Cardiac muscle cell (in vitro differentiated cells and primary cell): ENCODE results near the gene DCST2. TPM values are rescaled to one million over a fixed set of nuclear protein-coding genes. Genes with fewer than 3 reads are reported as not detected.

Experiments used
- DNase-seq, 2 donors: peaks; one replicate each; pipeline versions ENCODE4 v3.0.0 to v3.0.0-alpha.2; 2010 to 2017; ENCODE audit warnings: low read depth in 1 of 2, low spot score in 1 of 2
- H3K27ac ChIP-seq: fragments of 200-600 bp; sonication (generic); 2 replicates; pipeline ENCODE4 v1.5.1; 2016
- H3K27me3 ChIP-seq: fragments of 200-600 bp; sonication (generic); 2 replicates; pipeline ENCODE4 v1.6.0; 2016; ENCODE audit warnings: control low read depth
- H3K36me3 ChIP-seq: fragments of 200-600 bp; sonication (generic); 2 replicates; pipeline ENCODE4 v1.5.1; 2016; ENCODE audit warnings: control low read depth
- H3K4me1 ChIP-seq: fragments of 200-600 bp; sonication (generic); 2 replicates; pipeline ENCODE4 v1.8.1; 2017; ENCODE audit warnings: low read depth, mild to moderate bottlenecking, mixed run types
- H3K4me3 ChIP-seq: fragments of 200-600 bp; sonication (generic); 2 replicates; pipeline ENCODE4 v1.5.1; 2016; ENCODE audit warnings: mild to moderate bottlenecking
- H3K9me3 ChIP-seq: fragments of 200-600 bp; sonication (generic); 2 replicates; pipeline ENCODE4 v1.5.1; 2017; ENCODE audit warnings: low read depth, mild to moderate bottlenecking, control low read depth
- polyA plus RNA-seq: library from polyadenylated mRNA; unstranded; fragments of >200 nt; fragmentation: Nextera tagmentation; extraction: Ambion mirVana; gene quantifications from 2 replicates; pipeline ENCODE4 v1.2.1, GENCODE V29; 2016
- total RNA-seq: library from RNA; depleted of rRNA; stranded (reverse); fragments of >200 nt; gene quantifications from 2 replicates; pipeline ENCODE4 v1.2.3, GENCODE V29; 2016
- TF ChIP-seq, protein P1 (sequence below): IDR thresholded peaks from 2 replicates; pipeline ENCODE4 v1.5.1; 2012; ENCODE audit warnings: low read depth, mild to moderate bottlenecking, low read length

Gene DCST2
- total and polyA plus RNA-seq, 2 experiments from 2014 or later: 1.1 to 5.4 TPM

DNA sequence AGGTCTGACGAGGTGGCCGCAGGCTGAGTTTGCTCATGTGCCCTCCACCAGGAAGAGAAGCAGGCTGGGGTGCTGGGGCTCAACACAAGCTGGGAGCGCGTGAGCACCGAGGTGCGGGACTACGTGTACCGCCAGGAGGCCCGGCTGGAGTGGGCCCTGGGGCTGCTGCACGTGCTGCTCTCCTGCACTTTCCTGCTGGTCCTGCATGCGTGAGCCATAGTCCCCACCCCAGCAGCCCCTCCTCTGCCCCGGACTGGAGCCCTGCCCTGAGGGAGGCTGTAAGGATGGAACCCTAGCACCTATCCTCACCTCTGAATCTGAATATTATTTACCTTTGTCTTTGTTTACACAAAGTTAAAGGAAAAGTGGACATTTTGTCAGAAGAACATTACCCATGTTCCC lies 9.7 kb upstream of the DCST2 start:
- TF ChIP-seq, protein P1, sequence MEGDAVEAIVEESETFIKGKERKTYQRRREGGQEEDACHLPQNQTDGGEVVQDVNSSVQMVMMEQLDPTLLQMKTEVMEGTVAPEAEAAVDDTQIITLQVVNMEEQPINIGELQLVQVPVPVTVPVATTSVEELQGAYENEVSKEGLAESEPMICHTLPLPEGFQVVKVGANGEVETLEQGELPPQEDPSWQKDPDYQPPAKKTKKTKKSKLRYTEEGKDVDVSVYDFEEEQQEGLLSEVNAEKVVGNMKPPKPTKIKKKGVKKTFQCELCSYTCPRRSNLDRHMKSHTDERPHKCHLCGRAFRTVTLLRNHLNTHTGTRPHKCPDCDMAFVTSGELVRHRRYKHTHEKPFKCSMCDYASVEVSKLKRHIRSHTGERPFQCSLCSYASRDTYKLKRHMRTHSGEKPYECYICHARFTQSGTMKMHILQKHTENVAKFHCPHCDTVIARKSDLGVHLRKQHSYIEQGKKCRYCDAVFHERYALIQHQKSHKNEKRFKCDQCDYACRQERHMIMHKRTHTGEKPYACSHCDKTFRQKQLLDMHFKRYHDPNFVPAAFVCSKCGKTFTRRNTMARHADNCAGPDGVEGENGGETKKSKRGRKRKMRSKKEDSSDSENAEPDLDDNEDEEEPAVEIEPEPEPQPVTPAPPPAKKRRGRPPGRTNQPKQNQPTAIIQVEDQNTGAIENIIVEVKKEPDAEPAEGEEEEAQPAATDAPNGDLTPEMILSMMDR: no peak
- H3K27ac ChIP-seq: no peak overlapping the region
- H3K27me3 ChIP-seq: no peaks in the 10 kb centered on the region

DNA sequence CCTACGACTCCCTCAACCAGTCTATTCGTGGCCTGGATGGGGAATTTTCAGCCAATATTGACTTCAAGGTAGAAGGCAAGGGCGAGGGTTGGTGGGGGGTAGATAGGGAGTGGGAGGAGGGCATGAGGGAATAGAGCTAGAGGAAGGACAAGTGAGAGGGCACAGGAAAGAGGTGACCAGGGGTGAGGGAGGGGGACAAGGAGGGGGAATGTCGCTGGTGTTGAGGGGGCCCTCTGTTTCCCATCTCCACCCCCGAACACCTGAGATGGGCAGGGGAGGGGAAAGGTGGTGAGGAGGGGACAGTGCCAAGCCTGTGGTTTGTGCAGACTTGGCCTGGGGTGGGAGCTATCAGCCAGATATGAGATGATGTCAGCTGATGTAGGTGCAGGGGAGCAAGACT lies 9.2 kb upstream of the DCST2 start:
- H3K36me3 ChIP-seq: no peaks in the 10 kb centered on the region
- H3K27me3 ChIP-seq: no peaks in the 10 kb centered on the region
- no peaks in the 10 kb centered on the region for H3K9me3 ChIP-seq
- no peaks in the 10 kb centered on the region for H3K4me1 ChIP-seq
- DNase-seq: no peak
- TF ChIP-seq, protein P1: no peak
- H3K27ac ChIP-seq: no peak overlapping the region
- no peak overlapping the region for H3K4me3 ChIP-seq

More for the DNA sequence above, 9.7 kb upstream of the DCST2 start:
- H3K4me1 ChIP-seq: no peaks in the 10 kb centered on the region
- no peaks in the 10 kb centered on the region for H3K9me3 ChIP-seq
- no peak for DNase-seq
- H3K4me3 ChIP-seq: no peak overlapping the region
- H3K36me3 ChIP-seq: no peaks in the 10 kb centered on the region

- H3K4me3 ChIP-seq: no peak overlapping the region
- no peaks in the 10 kb centered on the region for H3K4me1 ChIP-seq
- TF ChIP-seq, protein P1: no peak
- H3K27ac ChIP-seq: no peak overlapping the region
- H3K36me3 ChIP-seq: no peaks in the 10 kb centered on the region
- no peaks in the 10 kb centered on the region for H3K9me3 ChIP-seq
- H3K27me3 ChIP-seq: no peaks in the 10 kb centered on the region
- no peak for DNase-seq
Observed at GRCh38 chr1:155040358-155041093, 6.9 kb upstream of the DCST2 start.

GRCh38 chr1:155039308-155039669 lies 5.7 kb upstream of the DCST2 start:
- no peaks in the 10 kb centered on the region for H3K4me1 ChIP-seq
- H3K4me3 ChIP-seq: no peak overlapping the region
- no peaks in the 10 kb centered on the region for H3K9me3 ChIP-seq
- TF ChIP-seq, protein P1: no peak
- H3K27me3 ChIP-seq: no peaks in the 10 kb centered on the region
- H3K36me3 ChIP-seq: no peaks in the 10 kb centered on the region
- no peak overlapping the region for H3K27ac ChIP-seq
- no peak for DNase-seq

DNA sequence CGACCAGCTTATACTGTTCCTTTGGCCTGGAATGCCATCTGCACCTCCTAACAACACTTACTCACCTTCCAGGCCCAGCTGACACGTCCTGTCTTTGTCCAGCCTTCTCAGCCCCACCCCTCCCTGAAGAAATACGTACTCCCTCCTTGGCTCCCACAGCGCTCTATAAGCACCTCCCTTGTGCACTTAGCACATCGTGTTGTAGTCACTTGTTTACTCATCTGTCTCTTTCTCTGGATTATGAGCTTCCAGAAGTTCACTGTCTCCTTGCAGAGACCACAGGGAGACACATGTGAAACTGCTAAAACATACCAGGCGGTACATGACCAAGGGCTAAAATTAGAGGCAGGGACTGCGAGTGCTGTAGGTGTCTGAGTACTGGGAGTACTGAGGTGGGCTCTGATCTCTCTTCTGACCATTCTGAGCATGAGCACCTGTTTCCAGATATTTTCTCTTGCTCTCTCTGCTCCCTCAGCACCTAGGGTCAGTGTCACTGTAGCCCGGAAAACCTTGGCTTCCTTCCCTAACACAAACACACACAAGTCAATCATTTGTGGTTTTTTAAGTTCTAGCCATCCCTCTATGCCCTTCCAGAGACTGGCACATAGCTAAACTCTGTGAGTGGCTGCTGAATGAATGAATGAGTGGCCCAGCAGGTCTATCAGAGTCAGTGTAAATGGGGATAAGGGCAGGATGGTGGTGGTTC lies 5.2 kb upstream of the DCST2 start:
- Histone ChIP-seq H3K4me1 (no peaks in the 10 kb centered on the region), H3K4me3 (no peak overlapping the region), H3K27ac (no peak overlapping the region), H3K27me3 (no peaks in the 10 kb centered on the region), H3K36me3 (no peaks in the 10 kb centered on the region), H3K9me3 (no peaks in the 10 kb centered on the region)
- DNase-seq: no peak
- TF ChIP-seq, protein P1: no peak
